Activated CD8-positive, alpha-beta memory T cell treated with anti-CD3 and anti-CD28 coated beads for 24 hours (primary cell): ENCODE data around the gene ZFP69.
"Not testable (repeated sequence)": the region's sequence is repeated elsewhere in the genome, so short reads cannot be mapped to it uniquely, and the experiment has no call there.

Experiments
- DNase-seq: peaks from one replicate; pipeline ENCODE4 v3.0.0-alpha.2; 2020

The ZFP69 gene

DNA sequence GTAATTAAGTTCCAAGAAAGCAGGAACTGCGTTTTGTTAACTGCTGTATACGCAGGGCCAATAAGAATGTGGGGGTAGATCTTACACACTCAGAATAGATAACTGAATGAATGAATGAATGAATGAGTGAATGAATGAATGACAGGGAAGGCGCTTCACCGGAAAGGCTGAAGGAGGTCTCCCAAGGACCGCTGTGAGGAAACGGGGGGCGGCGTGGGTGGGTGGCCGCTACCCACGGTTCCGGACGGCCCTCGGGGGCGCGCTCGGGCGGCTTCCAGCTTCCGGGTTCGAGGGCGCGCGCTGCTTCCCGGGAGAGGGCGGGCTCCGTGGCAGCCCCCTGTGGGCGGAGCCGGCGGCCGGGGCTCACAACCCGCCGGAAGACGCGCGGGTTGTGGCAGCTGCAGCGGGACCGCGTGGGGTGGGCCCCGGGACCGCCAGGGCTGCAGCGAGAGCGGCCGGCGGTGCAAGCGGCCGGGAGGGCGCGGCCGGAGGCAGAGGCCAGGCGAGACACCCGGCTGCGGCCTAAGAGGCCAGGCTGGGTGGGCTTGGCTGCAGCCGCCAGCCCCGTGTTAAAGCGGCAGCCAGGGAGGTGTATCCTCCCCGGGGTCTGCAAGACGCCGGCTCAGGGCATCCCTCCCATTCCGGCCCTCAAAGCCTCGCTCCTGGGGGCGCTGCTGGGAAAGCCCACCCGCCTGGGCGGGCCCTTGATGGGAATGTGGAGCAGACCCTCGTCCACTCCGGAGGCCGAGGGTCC, at the start of gene ZFP69:
TSS of gene ZFP69 (plus strand) at position 367 of the 754 bp plus-strand sequence. CDS start 2,072 bp downstream, outside the sequence.
- peak; percentile 87 for DNase-seq

GRCh38 chr1:40431385-40431784, 45.7 kb upstream of the ZFP69 start:
- DNase-seq = no peak

- no peak for DNase-seq
Observed at GRCh38 chr1:40432644-40433390, 44.3 kb upstream of the ZFP69 start.

- DNase-seq = no peak
Observed at GRCh38 chr1:40435471-40435870, 41.6 kb upstream of the ZFP69 start.

- no peak for DNase-seq
Observed at GRCh38 chr1:40435876-40436275, 41.2 kb upstream of the ZFP69 start.

- DNase-seq = no peak
Observed at GRCh38 chr1:40438391-40439015, 38.6 kb upstream of the ZFP69 start.

DNA sequence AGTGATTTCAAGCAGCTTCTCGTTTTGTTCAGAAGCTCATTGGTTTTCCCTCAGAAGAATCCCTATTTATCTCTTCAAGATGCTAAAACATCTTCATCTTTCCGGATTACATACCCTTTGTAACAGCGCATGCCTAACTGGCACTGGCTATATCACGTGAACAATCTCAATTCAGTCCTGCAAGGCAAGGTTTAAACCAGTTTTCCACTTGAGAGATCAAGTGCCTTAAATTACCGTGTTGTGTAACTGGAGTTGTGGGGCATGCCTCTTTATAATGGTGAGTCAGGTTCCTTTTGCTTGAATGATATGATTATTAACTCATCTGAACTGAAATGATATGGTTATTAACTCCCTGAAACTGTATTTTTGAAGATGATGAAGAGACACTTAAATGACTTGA, 37.8 kb upstream of the ZFP69 start:
- DNase-seq = no peak

DNA sequence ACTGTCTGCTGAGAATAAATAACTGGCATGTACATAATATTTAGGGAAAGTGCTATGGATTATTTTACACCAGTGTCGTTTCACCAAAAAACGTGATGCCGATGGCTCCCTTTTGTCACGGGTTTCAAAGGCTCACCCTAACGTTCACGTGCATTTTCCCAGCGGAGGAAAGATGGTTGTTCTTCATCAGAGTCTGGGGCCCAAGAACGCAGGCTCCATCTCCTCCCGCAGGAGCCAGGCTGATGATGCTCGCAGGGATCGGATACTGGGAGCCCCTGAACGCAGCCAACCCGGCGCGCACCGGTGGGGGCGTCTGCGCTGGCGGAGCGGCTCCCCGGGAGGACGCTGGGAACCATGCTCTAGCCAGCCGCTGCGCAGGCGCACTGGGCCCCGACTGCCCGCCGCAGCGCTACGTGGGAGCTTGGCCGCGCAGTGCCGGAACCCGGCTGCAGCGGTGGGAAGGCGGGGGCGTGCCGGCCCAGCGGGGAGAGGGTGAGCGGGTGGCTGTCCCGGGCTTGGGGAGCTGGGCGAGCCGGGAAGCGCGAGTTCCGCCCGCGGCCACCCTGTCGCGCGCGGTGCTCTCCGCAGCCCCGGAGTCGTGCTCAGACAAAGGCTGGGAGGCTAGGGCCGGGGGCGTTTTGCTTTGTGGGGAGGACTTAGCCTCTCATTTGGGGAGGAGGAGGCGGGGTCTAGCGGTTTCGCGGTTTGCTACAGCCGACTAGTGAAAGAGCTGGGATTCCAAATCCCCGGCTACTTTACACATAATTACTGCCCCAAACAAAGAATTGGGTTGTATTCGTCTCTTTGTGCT, 27.2 kb upstream of the ZFP69 start, which contains the start of gene ZFP69B:
TSS of gene ZFP69B (plus strand) at position 793 of the 811 bp plus-strand sequence. CDS start 486 bp downstream, outside the sequence.
- peak; percentile 97 for DNase-seq

DNA sequence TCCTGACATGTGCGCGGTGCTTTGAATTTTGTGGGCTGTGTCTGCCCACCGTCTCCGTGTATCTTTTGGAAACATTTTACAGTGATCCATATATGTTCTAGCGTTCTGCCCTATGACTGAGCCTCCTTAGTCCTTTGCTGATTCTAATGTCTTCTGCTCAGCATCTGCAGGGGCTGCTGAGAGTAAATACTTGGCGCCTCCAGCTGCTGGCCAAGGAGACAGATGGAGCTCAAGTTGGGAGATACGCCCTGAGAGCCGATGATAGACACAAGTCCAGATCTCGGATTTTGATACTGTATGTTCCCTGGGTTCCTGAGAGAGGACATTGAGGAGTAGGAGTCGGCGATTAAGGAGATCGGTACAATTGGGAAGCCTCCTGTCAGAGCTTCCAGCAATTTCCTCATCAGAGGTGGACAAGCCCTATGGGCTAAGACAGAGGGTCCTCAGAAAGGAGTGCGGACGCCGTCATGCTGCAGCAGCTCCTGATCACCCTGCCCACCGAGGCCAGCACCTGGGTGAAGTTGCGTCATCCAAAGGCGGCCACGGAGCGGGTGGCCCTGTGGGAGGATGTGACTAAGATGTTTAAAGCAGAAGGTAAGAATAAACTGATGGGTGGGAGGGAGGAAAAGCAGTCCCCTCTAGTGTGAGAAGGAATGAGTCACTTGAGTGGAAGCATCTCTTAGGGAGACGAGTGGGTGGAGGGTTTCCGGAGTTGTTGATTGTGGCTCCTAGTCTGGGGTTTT, 26.4 kb upstream of the ZFP69 start:
- DNase-seq = peak; percentile 91

DNA sequence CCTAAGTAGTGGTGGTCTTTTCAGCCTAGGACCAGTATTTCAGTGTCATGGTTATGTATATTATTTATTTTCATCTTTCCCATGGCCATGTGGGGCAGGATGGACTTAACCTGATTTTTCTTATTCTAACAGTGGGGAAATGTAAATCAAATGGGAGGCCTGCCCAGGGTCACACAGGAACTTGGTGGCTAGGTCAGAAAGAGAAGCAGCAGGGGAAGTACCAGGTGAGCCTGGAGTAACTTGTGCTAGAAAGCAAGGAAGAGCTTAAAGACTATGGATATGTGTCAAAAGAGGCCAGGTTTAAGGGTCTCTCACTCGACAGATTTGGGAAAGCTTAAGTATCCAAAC, 25.9 kb upstream of the ZFP69 start:
- DNase-seq = peak; percentile 78

DNA sequence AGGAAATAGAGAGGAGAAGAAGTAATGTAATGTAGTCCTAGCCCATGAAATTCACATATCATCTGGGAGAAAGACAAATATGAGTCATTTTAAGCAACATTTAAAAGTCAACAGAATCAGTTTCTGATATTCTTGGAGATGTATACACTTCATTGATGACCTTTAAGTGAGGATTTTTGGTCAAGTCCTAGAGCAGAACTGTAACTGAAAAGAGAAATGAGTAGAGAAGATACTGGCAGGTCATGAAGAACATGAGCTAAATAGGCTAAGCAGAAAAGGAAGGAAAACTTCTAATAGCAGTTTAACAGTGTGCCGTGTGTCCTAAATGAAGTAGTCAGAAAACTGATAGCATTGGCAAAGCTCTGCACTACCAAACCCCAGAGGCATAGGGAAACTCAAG, 22.2 kb upstream of the ZFP69 start:
- DNase-seq = no peak

DNA sequence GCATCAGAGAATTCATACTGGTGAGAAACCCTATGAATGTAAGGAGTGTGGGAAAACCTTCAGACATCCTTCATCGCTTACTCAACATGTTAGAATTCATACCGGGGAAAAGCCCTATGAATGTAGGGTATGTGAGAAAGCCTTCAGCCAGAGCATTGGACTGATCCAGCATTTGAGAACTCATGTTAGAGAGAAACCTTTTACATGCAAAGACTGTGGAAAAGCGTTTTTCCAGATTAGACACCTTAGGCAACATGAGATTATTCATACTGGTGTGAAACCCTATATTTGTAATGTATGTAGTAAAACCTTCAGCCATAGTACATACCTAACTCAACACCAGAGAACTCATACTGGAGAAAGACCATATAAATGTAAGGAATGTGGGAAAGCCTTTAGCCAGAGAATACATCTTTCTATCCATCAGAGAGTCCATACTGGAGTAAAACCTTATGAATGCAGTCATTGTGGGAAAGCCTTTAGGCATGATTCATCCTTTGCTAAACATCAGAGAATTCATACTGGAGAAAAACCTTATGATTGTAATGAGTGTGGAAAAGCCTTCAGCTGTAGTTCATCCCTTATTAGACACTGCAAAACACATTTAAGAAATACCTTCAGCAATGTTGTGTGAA, 14.0 kb upstream of the ZFP69 start:
- no peak for DNase-seq

GRCh38 chr1:40469327-40469726, 7.8 kb upstream of the ZFP69 start:
- no peak for DNase-seq

DNA sequence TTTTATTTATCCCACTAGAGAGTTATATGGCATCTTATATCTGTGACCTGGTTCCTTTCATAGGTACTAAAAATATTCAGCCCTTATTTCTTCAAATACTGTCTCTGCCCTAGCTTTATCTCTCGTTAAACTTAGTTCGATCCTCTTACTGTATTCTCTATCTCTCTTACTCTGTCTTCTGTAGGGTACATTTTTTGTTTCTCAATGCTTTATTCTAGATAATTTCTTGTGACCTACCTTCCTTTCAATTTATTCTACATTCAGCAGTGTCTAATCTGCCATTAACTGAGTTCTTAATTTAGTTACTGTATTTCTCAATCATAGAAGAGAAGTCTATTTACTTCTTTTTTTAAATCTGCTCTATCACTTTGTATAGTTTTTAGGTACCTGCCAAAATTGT, 1.8 kb upstream of the ZFP69 start:
- DNase-seq = no peak

DNA sequence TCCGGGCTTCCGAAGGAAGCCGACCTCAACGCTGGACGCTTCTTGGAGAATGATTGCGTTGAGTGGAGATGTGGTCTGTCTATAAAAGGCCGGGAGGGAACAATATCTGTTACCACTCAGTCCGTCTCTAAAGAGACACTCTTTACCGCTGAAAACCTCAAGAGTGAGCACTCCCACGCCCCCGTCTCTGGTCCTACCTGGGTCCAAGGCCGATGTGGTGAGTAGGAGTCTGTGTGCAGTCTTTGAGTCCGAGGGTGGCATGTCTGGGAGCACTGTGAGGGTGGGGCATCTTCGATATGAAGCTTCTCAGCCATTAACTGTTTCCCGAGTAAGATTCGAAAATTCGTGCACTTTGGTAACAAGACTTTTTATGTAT, 576 bp downstream of the ZFP69 start:
- DNase-seq = peak; percentile 72

DNA sequence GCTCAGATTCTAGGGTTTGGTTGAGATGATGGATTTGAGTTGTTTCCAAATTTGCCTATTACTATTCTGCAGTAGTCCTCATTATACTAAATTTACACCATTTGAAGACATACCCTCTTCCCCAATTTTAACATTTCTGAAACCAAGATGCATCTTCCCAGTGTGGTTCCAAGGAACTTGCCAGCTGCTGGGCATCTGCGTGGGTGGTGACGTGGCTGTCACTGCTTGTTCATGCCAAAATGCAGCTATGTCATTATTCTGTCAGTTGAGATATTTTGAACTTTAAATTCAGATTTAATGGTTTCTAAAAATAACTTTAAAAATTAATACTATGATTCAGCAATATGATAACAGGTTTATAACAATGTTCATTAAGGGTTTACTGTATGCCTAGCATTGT, 1.2 kb downstream of the ZFP69 start:
- DNase-seq = no peak

DNA sequence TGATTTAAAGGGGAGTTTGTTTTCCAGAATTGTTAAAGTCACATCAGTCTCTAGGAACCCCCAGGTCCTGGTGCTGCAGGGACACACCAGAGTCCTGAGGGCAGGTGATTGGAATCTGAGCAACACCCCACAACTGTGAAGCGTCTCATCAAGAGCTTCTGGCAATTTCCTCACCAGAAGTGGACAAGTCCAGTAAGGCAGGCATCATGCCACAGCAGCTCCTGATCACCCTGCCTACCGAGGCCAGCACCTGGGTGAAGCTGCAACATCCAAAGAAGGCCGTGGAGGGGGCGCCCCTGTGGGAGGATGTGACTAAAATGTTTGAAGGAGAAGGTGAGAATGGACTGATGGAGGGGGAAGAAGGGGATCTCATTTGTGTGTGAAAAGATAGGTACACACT, 2.1 kb downstream of the ZFP69 start:
- no peak for DNase-seq

GRCh38 chr1:40495315-40495903, 18.3 kb downstream of the ZFP69 start:
- no peak for DNase-seq

DNA sequence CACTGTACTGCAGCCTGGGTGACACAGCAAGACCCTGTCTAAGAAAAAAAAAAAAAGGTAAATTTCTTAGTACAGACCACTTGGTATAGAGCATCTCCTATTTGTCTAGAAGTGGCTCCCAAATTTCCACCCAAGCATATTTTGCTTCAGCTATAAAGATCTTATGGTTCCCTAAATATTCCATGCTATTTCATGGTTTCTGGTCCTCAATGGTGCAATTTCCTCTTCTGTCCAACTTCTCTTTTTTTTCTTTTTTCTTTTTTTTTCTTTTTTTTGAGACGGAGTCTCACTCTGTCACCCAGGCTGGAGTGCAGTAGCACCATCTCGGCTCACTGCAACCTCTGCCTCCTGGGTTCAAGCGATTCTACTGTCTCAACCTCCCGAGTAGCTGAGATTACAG, 25.6 kb downstream of the ZFP69 start:
- not testable (repeated sequence) for DNase-seq

- no peak for DNase-seq
Observed at GRCh38 chr1:40507973-40508372, 30.9 kb downstream of the ZFP69 start.
